ENCODE data around the gene STAC3. TPM values are rescaled to one million over a fixed set of nuclear protein-coding genes. Genes with fewer than 3 reads are reported as not detected.
A peak's percentile ranks its signal among the peaks of the same experiment; 100 is the strongest.

The STAC3 gene
- total and polyA plus RNA-seq, 12 donors = 0.30 to 2.9 (median 0.98) TPM

- ATAC-seq (peak in 7 of 8 donors; percentile 3 to 50 (median 29)), DNase-seq (peak; percentile 78 to 82)
- TF ChIP-seq CTCF (IDR thresholded peaks at IDR 0.05) = peak; percentile 70 to 88 (median 76)
- Histone ChIP-seq H3K9me3 (no peaks in the 10 kb centered on the region), H3K27me3 (peaks cover 5 to 57% (median 36%) of the 10 kb centered on the region in 7 donors), H3K4me3 (peak overlapping the region in 9 of 10 donors; percentile 34 to 51 (median 43)), H3K36me3 (peaks cover 0 to 4% (median 0%) of the 10 kb centered on the region in 9 donors), H3K4me1 (peaks cover 30 to 58% (median 50%) of the 10 kb centered on the region in 9 donors), H3K27ac (no peak overlapping the region)
- 13 to 14% methylated on average over 41 of the region's 41 CpGs for WGBS, 2 donors
- intact Hi-C loops (cut with DNase I) = loop anchor here in 2 of 10 donors (5.0 kb wide), 2 partner anchors 36 to 116 kb away; partner anchors contain the start of gene LRP1 (in 1 of the 2)
Observed at GRCh38 chr12:57243521-57244311, 7.3 kb downstream of the STAC3 start.

GRCh38 chr12:57242691-57243454, 8.1 kb downstream of the STAC3 start:
- intact Hi-C loops (cut with DNase I) = loop anchor here in 2 of 10 donors (5.0 kb wide), 2 partner anchors 36 to 116 kb away; partner anchors contain the start of gene LRP1 (in 1 of the 2)
- DNase-seq (peak; percentile 46 to 66), ATAC-seq (peak in 4 of 8 donors; percentile 2 to 13 (median 10))
- no peaks in the 10 kb centered on the region for H3K9me3 ChIP-seq
- H3K27me3 ChIP-seq = peaks cover 5 to 66% (median 43%) of the 10 kb centered on the region in 7 donors
- H3K4me3 ChIP-seq = peak overlapping the region in 9 of 10 donors; percentile 34 to 51 (median 43)
- peak; percentile 31 to 72 (median 61) for TF ChIP-seq CTCF (IDR thresholded peaks at IDR 0.05)
- WGBS, 2 donors = 2 to 4% methylated on average over 45 of the region's 45 CpGs
- H3K27ac ChIP-seq = no peak overlapping the region
- H3K36me3 ChIP-seq = peaks cover 0 to 4% (median 0%) of the 10 kb centered on the region in 9 donors
- peaks cover 35 to 62% (median 58%) of the 10 kb centered on the region in 9 donors for H3K4me1 ChIP-seq

GRCh38 chr12:57242329-57242690, 8.7 kb downstream of the STAC3 start:
- peaks cover 35 to 68% (median 62%) of the 10 kb centered on the region in 9 donors for H3K4me1 ChIP-seq
- H3K27me3 ChIP-seq = peaks cover 5 to 72% (median 49%) of the 10 kb centered on the region in 7 donors

More at GRCh38 chr12:57242329-57242690, 8.7 kb downstream of the STAC3 start:
- Histone ChIP-seq H3K4me3 (peak overlapping the region in 8 of 10 donors; percentile 34 to 51 (median 42)), H3K27ac (no peak overlapping the region), H3K36me3 (peaks cover 0 to 4% (median 0%) of the 10 kb centered on the region in 9 donors), H3K9me3 (no peaks in the 10 kb centered on the region)
- intact Hi-C loops (cut with DNase I) = loop anchor here in 2 of 10 donors (5.0 kb wide), 2 partner anchors 35 to 115 kb away; partner anchors contain the start of gene LRP1 (in 1 of the 2)
- DNase-seq (peak; percentile 47 to 62), ATAC-seq (peak in 3 of 8 donors; percentile 2 to 27 (median 13))
- TF ChIP-seq CTCF (IDR thresholded peaks at IDR 0.05) = no peak
- WGBS, 2 donors = 3 to 5% methylated on average over 18 of the region's 18 CpGs

Measured in heart right ventricle (tissue), 16 donors.